WTC11 (cell line): ENCODE data around the gene MOSPD3. TPM values are rescaled to one million over a fixed set of nuclear protein-coding genes. Genes with fewer than 3 reads are reported as not detected.
A peak's percentile ranks its signal among the peaks of the same experiment; 100 is the strongest.

Source experiments
- AR ChIP-seq: fragments of 250-450 bp; sonication (Bioruptor Pico); IDR thresholded peaks from 2 replicates; pipeline ENCODE4 v1.9.0; 2021; ENCODE audit warnings: mild to moderate bottlenecking
- ATF6 ChIP-seq: sonication (generic); formaldehyde crosslinking; IDR thresholded peaks from 2 replicates; pipeline ENCODE4 v1.8.1; 2023; ENCODE audit warnings: mild to moderate bottlenecking, missing genetic modification reagents
- CBFB ChIP-seq: sonication (generic); formaldehyde crosslinking; IDR thresholded peaks from 2 replicates; pipeline ENCODE4 v1.8.1; 2022; ENCODE audit warnings: mild to moderate bottlenecking, low read depth, missing genetic modification reagents
- CREM ChIP-seq: sonication (generic); formaldehyde crosslinking; IDR thresholded peaks from 2 replicates; pipeline ENCODE4 v1.8.1; 2022; ENCODE audit warnings: mild to moderate bottlenecking, missing genetic modification reagents, moderate library complexity
- E2F1 ChIP-seq: sonication (generic); formaldehyde crosslinking; IDR thresholded peaks from 2 replicates; pipeline ENCODE4 v1.8.0; 2022; ENCODE audit warnings: mild to moderate bottlenecking, missing genetic modification reagents
- ELF4 ChIP-seq: sonication (generic); formaldehyde crosslinking; IDR thresholded peaks from 2 replicates; pipeline ENCODE4 v1.8.1; 2022; ENCODE audit warnings: low read depth, mild to moderate bottlenecking, moderate library complexity, missing genetic modification reagents
- EMX1 ChIP-seq: fragments of 250-450 bp; sonication (Bioruptor Pico); IDR thresholded peaks from 2 replicates; pipeline ENCODE4 v1.8.0; 2021; ENCODE audit warnings: mild to moderate bottlenecking
- ETV6 ChIP-seq: sonication (generic); formaldehyde crosslinking; IDR thresholded peaks from 2 replicates; pipeline ENCODE4 v1.8.1; 2022; ENCODE audit warnings: mild to moderate bottlenecking, missing genetic modification reagents
- FOXJ3 ChIP-seq: sonication (generic); formaldehyde crosslinking; IDR thresholded peaks from 2 replicates; pipeline ENCODE4 v1.9.0; 2021; ENCODE audit warnings: missing genetic modification reagents, mild to moderate bottlenecking, borderline replicate concordance
- FOXP1 ChIP-seq: sonication (generic); formaldehyde crosslinking; IDR thresholded peaks from 2 replicates; pipeline ENCODE4 v1.8.0; 2022; ENCODE audit warnings: missing genetic modification reagents, mild to moderate bottlenecking, moderate library complexity, borderline replicate concordance
- GABPB1 ChIP-seq: sonication (generic); formaldehyde crosslinking; IDR thresholded peaks from 2 replicates; pipeline ENCODE4 v1.8.1; 2023; ENCODE audit warnings: mild to moderate bottlenecking, missing genetic modification reagents
- HMGA2 ChIP-seq: fragments of 250-450 bp; sonication (Bioruptor Pico); IDR thresholded peaks from 2 replicates; pipeline ENCODE4 v1.4.0; 2021; ENCODE audit warnings: mild to moderate bottlenecking, moderate library complexity
- JUN ChIP-seq: sonication (generic); formaldehyde crosslinking; IDR thresholded peaks from 2 replicates; pipeline ENCODE4 v1.8.0; 2023; ENCODE audit warnings: mild to moderate bottlenecking, missing genetic modification reagents
- KAT7 ChIP-seq: sonication (generic); formaldehyde crosslinking; IDR thresholded peaks from 2 replicates; pipeline ENCODE4 v1.8.1; 2023; ENCODE audit warnings: missing genetic modification reagents, mild to moderate bottlenecking, borderline replicate concordance
- MXD4 ChIP-seq: fragments of 250-450 bp; sonication (Bioruptor Pico); IDR thresholded peaks from 2 replicates; pipeline ENCODE4 v1.8.0; 2021; ENCODE audit warnings: mild to moderate bottlenecking, moderate library complexity, borderline replicate concordance
- MYBL2 ChIP-seq: sonication (generic); formaldehyde crosslinking; IDR thresholded peaks from 2 replicates; pipeline ENCODE4 v1.8.1; 2023; ENCODE audit warnings: mild to moderate bottlenecking, moderate library complexity, missing genetic modification reagents
- NFATC4 ChIP-seq: fragments of 250-450 bp; sonication (Bioruptor Pico); IDR thresholded peaks from 2 replicates; pipeline ENCODE4 v1.9.0; 2021; ENCODE audit warnings: mild to moderate bottlenecking
- NFYB ChIP-seq: sonication (generic); formaldehyde crosslinking; conservative IDR thresholded peaks from 2 replicates; pipeline ENCODE4 v1.8.0; 2022; ENCODE audit warnings: low read depth, missing genetic modification reagents
- NR2C2 ChIP-seq: sonication (generic); formaldehyde crosslinking; IDR thresholded peaks from 2 replicates; pipeline ENCODE4 v1.8.0; 2022; ENCODE audit warnings: mild to moderate bottlenecking, missing genetic modification reagents
- PRRX2 ChIP-seq: fragments of 250-450 bp; sonication (Bioruptor Pico); IDR thresholded peaks from 2 replicates; pipeline ENCODE4 v1.8.0; 2021; ENCODE audit warnings: mild to moderate bottlenecking
- RORB ChIP-seq: fragments of 250-450 bp; sonication (Bioruptor Pico); IDR thresholded peaks from 2 replicates; pipeline ENCODE4 v1.9.0; 2021; ENCODE audit warnings: mild to moderate bottlenecking
- SMAD4 ChIP-seq: sonication (generic); formaldehyde crosslinking; IDR thresholded peaks from 2 replicates; pipeline ENCODE4 v1.8.0; 2022; ENCODE audit warnings: mild to moderate bottlenecking, missing genetic modification reagents
- ZNF138 ChIP-seq: sonication (generic); formaldehyde crosslinking; conservative IDR thresholded peaks from 2 replicates; pipeline ENCODE4 v1.8.1; 2022; ENCODE audit warnings: mild to moderate bottlenecking, moderate library complexity, missing genetic modification reagents
- ZNF219 ChIP-seq: sonication (generic); formaldehyde crosslinking; IDR thresholded peaks from 2 replicates; pipeline ENCODE4 v1.8.0; 2023; ENCODE audit warnings: missing genetic modification reagents, mild to moderate bottlenecking, borderline replicate concordance
- ZNF232 ChIP-seq: sonication (generic); formaldehyde crosslinking; IDR thresholded peaks from 2 replicates; pipeline ENCODE4 v1.8.0; 2022; ENCODE audit warnings: mild to moderate bottlenecking, missing genetic modification reagents
- ZNF263 ChIP-seq: sonication (generic); formaldehyde crosslinking; IDR thresholded peaks from 2 replicates; pipeline ENCODE4 v1.8.1; 2022; ENCODE audit warnings: low read depth, mild to moderate bottlenecking, moderate library complexity, missing genetic modification reagents
- ZNF396 ChIP-seq: fragments of 250-450 bp; sonication (Bioruptor Pico); IDR thresholded peaks from 2 replicates; pipeline ENCODE4 v1.8.0; 2021; ENCODE audit warnings: mild to moderate bottlenecking, moderate library complexity, borderline replicate concordance
- total RNA-seq: library from RNA; stranded (reverse); gene quantifications from 3 replicates; pipeline ENCODE4 v1.2.3, GENCODE V29; 2021
- TF ChIP-seq, protein P1 (sequence below): sonication (generic); formaldehyde crosslinking; IDR thresholded peaks from 2 replicates; pipeline ENCODE4 v1.8.0; 2022; ENCODE audit warnings: mild to moderate bottlenecking, missing genetic modification reagents
- TF ChIP-seq, protein P2 (sequence below): sonication (generic); formaldehyde crosslinking; IDR thresholded peaks from 2 replicates; pipeline ENCODE4 v1.8.1; 2022; ENCODE audit warnings: mild to moderate bottlenecking, missing genetic modification reagents, moderate library complexity, borderline replicate concordance
- TF ChIP-seq, protein P3 (sequence below): fragments of 200-600 bp; IDR thresholded peaks from 2 replicates; pipeline ENCODE4 v1.8.0; 2022; ENCODE audit warnings: antibody characterized with exemption
- TF ChIP-seq, protein P4 (sequence below): sonication (generic); formaldehyde crosslinking; IDR thresholded peaks from 2 replicates; pipeline ENCODE4 v1.8.0; 2022; ENCODE audit warnings: mild to moderate bottlenecking, missing genetic modification reagents

The MOSPD3 gene
- total RNA-seq, 1 experiment from 2014 or later = 21.9 TPM

GRCh38 chr7:100632951-100633717 lies 20.8 kb downstream of the MOSPD3 start (continued):
- no peak for TF ChIP-seq PRRX2 (CRISPR knock-in tag)
- no peak for TF ChIP-seq EMX1 (CRISPR knock-in tag)
- TF ChIP-seq GABPB1 (CRISPR knock-in tag) = no peak
- TF ChIP-seq, protein P1, sequence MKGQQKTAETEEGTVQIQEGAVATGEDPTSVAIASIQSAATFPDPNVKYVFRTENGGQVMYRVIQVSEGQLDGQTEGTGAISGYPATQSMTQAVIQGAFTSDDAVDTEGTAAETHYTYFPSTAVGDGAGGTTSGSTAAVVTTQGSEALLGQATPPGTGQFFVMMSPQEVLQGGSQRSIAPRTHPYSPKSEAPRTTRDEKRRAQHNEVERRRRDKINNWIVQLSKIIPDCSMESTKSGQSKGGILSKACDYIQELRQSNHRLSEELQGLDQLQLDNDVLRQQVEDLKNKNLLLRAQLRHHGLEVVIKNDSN (CRISPR knock-in tag) = 0 out of 2 replicates have a peak, but pooled peaks have one; percentile 57
- TF ChIP-seq ZNF263 (CRISPR knock-in tag) = no peak; the same call in 1 of the 2 replicates
- TF ChIP-seq ZNF219 (CRISPR knock-in tag) = 0 out of 2 replicates have a peak, but pooled peaks have one; percentile 54
- TF ChIP-seq ZNF232 (CRISPR knock-in tag) = 0 out of 2 replicates have a peak, but pooled peaks have one; percentile 52
- TF ChIP-seq AR (CRISPR knock-in tag) = no peak
- TF ChIP-seq ZNF396 = no peak
- no peak for TF ChIP-seq ZNF138 (CRISPR knock-in tag)
- TF ChIP-seq NR2C2 = no peak
- TF ChIP-seq CBFB (CRISPR knock-in tag) = no peak
- no peak for TF ChIP-seq JUN (CRISPR knock-in tag)
- no peak for TF ChIP-seq FOXJ3
- TF ChIP-seq MYBL2 (CRISPR knock-in tag) = no peak
- 0 out of 2 replicates have a peak, but pooled peaks have one; percentile 45 for TF ChIP-seq CREM (CRISPR knock-in tag)
- no peak; the same call in 1 of the 2 replicates for TF ChIP-seq E2F1 (CRISPR knock-in tag)
- TF ChIP-seq KAT7 (CRISPR knock-in tag) = no peak; the same call in 1 of the 2 replicates
- no peak for TF ChIP-seq MXD4 (CRISPR knock-in tag)
- no peak for TF ChIP-seq NFATC4 (CRISPR knock-in tag)
- TF ChIP-seq SMAD4 (CRISPR knock-in tag) = no peak
- TF ChIP-seq, protein P2, sequence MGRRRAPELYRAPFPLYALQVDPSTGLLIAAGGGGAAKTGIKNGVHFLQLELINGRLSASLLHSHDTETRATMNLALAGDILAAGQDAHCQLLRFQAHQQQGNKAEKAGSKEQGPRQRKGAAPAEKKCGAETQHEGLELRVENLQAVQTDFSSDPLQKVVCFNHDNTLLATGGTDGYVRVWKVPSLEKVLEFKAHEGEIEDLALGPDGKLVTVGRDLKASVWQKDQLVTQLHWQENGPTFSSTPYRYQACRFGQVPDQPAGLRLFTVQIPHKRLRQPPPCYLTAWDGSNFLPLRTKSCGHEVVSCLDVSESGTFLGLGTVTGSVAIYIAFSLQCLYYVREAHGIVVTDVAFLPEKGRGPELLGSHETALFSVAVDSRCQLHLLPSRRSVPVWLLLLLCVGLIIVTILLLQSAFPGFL (CRISPR knock-in tag) = no peak
- TF ChIP-seq RORB (CRISPR knock-in tag) = no peak
- no peak for TF ChIP-seq ATF6 (CRISPR knock-in tag)
- TF ChIP-seq FOXP1 (CRISPR knock-in tag) = peak; percentile 69; the same call in 1 of the 2 replicates
- TF ChIP-seq, protein P3, sequence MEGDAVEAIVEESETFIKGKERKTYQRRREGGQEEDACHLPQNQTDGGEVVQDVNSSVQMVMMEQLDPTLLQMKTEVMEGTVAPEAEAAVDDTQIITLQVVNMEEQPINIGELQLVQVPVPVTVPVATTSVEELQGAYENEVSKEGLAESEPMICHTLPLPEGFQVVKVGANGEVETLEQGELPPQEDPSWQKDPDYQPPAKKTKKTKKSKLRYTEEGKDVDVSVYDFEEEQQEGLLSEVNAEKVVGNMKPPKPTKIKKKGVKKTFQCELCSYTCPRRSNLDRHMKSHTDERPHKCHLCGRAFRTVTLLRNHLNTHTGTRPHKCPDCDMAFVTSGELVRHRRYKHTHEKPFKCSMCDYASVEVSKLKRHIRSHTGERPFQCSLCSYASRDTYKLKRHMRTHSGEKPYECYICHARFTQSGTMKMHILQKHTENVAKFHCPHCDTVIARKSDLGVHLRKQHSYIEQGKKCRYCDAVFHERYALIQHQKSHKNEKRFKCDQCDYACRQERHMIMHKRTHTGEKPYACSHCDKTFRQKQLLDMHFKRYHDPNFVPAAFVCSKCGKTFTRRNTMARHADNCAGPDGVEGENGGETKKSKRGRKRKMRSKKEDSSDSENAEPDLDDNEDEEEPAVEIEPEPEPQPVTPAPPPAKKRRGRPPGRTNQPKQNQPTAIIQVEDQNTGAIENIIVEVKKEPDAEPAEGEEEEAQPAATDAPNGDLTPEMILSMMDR = no peak; the same call in 1 of the 2 replicates
- TF ChIP-seq ELF4 (CRISPR knock-in tag) = no peak
- no peak for TF ChIP-seq NFYB (CRISPR knock-in tag)
- TF ChIP-seq, protein P4, sequence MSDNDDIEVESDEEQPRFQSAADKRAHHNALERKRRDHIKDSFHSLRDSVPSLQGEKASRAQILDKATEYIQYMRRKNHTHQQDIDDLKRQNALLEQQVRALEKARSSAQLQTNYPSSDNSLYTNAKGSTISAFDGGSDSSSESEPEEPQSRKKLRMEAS (CRISPR knock-in tag) = peak; percentile 95
- peak; percentile 80; the same call in 1 of the 2 replicates for TF ChIP-seq ETV6 (CRISPR knock-in tag)
- TF ChIP-seq HMGA2 (CRISPR knock-in tag) = no peak
